ENCODE results near the gene RASEF.

Gene RASEF

DNA sequence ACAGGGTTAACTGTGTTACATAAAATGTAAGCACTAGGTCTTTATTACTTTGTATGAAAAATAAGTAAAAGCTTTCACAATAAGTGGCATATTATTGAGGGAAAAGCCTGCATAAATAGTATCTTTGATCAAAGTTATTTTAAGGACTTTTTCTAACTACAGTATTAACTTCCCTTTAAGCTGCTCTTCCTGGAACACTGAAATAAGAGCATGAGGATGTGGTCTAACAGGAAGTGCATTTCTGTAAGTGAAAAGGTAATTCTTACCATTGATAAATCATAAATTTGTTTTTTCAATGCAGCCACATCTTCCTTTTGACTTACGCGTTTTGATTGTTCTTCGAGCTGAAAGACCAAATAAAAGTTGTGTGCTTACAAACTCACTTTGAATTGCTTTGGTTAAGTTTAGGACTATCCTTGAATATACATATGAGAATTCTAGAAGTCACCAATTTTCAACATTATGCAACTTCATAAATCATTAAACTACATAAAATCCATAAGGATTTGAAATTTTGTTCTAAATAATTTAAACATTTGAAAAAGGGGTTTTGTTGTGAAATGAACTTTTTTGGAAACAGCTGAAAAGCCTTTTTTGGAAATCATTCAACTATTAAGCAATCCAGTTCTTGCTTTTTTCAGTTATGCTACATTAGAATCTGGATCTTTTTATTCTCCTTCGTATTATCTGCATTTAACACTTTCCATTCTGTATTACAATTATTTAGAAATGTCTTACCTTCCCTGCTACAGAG, 50.6 kb downstream of the RASEF start:
- DNase-seq: no peak

DNA sequence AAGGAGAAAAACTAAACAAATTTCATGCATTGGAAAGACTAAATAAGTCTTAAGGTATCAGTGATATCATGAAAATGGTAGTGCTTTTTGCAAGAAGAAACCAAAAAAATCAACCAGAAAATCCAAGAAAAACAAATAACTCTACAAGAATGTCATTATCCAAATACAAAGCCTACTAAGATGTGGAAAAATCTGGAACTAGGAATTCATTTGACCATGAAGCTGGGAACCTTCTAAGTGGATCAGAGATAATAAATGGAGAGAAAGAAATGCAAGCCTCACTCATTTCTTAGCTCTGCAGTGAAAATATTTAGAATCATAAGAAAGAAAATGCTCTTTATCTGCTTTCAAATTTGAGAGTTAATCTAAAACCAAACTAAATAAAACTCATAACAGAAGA, 51.3 kb downstream of the RASEF start:
- no peak for DNase-seq

DNA sequence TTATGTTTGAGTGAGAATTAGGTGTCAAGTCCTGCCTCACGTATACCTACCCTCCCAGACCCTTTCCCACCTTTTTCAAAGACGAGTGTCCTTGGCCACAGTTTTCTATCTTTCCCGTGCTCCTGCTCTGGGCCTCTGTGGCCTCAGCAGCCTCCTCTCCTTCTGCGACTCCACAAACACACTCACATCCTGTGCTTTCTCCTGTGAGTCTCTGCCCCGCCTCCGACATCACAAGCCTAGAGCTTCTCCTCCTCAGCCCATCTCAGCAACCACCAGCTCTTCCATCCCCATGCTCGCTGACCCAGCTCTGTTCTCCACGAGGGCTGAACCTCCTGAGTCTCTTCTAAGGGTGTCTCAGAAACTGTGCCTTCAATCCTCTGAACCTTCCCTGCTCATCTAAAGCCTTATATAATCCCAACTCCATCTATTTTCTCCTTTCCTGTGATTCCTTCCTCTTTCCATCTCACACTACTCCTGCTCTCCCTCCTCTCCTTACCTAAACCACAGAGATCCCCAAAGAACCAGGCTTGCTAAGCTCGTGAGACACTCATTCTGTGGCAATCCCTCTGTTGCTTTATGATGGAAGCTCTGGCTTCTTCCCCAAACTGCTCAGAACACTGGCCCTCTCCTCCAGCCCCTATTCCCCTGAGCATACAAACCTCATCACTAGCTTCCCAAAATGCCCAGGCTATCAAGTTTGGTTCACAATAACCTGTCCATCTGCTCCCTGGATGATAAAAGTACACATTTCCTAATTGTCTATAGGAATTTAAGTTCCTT, 55.2 kb downstream of the RASEF start:
- DNase-seq: no peak

DNA sequence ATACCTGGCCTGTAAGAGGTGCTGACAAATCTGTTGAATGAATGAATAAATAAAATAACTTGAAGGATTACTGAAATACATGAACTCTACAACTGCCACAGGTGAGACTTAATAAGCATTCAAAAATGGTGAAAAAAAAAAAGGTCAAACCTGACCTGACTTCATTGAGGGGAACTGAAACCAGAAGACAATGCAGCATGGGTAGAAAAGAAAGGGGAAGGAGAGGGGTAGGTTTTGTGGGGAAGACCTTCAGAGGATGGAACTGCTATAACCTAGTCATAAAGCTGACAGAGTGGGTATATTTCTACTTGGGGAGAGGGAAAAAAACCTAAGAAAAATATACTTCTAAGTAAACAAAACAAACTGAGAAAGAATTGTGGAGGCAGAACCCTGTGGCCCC, 56.6 kb downstream of the RASEF start:
- no peak for DNase-seq

DNA sequence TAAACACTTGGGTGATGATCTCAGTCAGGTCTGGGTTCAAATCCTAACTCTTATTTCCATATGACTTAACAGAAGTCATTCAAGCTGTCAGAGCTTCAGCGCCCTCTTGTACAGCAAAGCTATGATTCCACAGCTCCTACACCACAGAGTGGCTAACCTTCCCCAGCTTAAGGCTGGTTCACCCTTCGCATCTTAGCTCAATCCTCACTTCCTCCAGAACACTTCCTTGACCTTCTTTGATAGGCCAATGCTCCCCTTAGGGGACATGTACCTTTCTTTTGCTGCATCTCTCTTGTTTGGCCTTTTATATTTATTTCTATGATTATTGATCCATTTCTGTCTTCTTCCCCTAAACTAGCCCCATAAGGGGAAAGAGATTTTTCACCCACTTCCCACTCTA, 57.0 kb downstream of the RASEF start:
- no peak for DNase-seq

DNA sequence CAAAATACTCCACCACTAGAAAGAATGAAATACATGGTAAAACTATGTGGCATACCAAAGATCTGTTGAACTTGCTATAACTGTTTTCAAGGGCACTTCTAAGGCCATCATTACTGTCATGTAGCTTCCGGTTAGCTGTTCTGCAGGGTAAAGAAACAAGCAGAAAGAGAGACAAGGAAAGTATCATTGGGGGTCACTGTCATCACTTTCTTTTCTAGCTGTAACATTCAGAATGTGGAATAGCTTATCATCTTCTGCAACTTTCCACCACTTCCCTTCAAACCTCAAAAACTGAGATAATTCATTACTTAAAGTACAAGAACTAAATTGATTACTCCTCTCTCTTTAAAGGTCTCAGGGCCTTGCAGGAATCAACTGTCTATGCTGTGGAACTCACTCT, 57.6 kb downstream of the RASEF start:
- DNase-seq: no peak

DNA sequence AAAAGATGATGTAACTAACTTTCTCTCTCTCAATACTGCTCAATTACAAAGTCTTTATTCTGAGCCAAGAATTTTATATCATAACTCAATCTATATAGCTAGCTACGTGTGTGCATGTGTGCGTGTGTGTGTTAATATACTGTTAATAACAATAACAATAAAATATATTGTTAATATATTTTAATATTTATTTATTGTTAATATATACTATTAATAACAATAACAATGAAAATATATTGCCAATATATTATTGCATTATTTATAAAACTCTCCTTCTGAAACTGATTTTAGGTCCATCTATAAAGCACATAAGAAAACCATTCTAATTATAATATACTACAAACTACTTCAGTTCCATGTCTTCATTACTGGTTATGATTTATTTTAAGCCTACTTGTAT, 60.6 kb downstream of the RASEF start:
- no peak for DNase-seq

DNA sequence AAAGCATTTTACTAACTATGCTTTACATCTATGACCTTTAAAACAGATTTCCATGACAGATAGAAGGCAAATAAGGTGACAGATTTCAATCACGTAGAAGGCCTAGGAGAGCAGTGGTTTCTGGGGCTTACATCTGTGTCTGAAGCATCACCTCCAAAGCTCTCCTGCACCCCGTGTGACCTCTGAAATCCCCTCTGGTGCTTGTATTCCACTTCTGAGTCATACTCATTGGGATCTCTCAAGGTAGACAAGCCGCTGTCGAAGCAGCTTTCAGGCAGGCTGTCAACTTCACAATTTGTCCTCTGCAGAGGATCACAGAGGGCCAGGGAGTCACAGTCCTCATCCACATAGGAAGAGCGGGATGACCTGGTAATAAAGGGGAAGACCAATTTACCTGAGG, 62.2 kb downstream of the RASEF start:
- no peak for DNase-seq

DNA sequence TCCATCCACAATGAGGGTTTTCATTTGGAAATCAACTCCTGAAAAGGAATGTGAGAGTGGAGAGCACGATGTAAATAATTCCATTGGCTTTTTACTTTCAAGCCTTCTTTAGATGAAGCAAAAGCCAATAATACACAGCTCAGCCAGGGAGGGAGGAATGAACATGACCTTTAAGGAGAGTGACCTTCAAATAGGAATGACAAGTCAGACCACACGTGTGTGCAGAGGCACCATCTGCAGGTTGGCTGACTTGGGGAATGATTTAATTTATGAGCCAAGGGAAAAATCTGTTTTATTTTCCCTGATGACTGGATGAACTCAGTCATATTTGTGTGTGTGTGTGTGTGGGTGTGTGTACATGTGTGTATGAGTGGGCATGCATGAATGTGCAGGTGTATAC, 64.5 kb downstream of the RASEF start:
- DNase-seq: no peak

DNA sequence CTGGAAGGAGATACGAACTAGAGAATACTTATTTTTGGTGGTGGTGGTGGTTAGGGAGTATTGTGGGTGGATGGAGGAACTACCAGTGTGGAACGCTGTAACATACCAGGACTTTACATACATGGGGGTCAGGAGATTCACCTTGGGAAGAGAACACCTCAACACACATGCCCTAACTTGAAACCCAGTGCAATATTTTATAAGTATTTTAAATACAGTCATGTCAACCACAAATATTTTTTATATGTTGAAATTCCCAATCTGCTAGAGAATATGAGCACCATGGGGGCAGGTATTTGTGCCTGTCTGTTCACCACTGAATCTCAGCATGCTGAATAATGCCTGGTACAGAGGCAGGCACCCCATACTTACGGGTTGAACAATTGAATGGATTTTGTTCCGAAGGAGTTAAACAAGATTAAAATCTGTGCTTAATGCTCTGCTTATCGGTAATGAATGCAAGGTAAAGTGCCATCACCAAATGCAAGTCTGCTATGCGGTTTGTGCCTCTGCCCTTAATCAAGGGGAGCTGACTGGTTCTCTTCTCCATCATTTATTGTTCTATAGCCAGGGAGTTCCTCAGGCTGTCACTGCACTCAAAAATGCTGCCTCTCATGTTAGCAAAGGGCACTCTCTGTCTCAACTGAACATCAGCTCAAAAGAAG, 65.3 kb downstream of the RASEF start:
- no peak for DNase-seq

DNA sequence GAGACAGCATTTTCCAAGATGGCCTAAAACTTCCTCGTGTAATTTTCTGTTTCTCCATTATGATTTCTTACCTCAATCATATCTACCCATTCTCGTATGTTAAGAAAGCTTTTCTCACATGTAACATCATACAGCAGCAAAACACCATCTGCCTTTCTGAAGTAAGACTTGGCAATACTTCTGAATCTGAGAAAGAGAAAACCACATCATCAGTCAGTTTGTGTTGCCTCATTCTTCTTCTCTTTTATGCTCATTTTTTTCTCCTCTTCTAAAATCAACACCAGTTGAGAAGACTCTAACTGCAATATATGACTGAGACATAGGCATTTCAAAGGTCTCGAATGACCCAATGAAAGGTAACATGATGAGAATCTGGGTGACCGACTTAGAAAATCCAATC, 66.0 kb downstream of the RASEF start:
- no peak for DNase-seq

DNA sequence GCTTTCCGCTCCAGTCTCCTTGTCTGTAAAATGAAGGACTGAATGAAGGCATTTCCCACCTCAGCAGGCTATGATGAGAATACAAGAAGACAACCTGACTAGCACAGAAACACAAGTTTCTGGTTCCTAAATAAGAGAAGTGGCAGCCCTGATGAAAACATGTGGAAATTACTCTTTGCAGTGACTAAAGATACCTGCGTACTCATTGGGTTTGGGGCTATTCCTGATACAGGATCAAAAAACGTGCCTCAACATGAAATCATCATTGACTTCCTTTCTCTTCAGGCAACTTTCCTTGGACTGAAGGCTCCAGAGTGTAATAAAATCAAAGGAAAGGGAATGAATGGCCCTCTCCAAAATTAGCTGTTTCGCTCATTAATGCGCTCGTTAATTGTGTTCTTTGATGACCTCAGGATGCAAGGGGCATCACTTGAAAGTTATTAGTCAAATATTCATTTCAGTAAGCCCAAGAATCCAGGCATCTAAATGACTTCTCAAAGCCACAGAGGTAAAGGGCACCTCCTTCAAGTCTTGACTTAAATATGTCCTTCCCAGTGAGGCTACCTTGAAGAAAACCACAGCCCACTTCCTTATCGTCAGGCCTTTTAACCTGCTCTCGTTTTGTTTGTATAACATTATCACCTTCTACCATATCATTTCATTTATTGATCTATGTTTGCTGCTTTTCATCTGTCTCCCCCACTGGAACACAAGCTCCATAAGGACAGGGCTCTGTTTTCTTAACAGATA, 68.9 kb downstream of the RASEF start:
- DNase-seq: no peak

DNA sequence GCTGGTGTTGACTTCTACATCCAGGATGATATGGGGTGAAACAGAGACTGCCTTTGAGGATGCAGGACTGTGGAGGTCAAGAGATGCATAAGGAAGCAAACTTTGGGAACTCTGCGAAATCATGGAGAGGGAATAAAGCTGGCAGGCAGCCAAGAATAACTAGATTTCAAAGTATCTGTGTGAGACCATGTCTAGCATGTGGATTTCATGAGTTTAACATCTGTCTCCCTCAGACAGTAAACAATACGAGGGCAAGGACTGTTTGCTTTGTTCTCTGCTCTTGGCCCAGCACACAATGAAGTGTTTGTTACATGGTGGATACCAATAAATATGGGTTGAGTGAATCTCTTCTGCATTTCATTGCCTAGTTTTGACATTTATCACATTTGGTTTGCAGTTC, 71.3 kb downstream of the RASEF start:
- no peak for DNase-seq

DNA sequence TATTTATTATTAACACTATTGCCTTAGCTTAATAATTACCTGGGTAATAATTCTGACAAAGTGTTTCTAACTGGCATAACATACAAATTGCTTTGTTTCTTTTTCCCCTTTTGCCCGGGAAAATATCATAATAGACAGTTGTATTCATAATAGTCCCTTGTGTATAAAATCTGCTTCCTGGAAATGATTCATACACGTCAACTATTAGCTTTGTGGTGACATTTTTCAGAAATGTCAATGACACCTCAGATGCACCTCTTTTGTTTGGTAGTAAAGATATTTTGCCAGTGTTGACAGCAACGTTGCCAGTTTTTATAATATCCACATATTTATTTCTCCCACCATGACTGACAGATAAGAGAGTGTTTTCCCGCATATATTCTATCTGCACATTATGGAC, 73.0 kb downstream of the RASEF start:
- no peak for DNase-seq

DNA sequence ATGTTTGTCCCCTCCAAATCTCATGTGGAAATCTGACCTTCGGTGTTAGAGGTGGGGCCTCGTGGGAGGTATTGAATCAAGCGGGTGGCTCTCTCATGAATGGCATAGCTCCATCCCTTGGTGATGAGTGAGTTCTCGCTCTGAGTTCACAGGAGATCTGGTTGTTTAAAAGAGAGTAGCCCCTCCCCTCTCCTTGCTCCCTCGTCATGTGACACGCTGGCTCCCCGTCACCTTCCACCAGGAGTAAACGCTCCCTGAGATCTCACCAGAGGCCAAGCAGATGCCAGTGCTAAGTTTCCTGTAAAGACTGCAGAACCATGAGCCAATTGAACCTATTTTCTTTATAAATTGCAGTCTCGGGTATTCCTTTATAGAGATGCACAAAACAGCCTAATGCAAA, 74.5 kb downstream of the RASEF start:
- DNase-seq: no peak

DNA sequence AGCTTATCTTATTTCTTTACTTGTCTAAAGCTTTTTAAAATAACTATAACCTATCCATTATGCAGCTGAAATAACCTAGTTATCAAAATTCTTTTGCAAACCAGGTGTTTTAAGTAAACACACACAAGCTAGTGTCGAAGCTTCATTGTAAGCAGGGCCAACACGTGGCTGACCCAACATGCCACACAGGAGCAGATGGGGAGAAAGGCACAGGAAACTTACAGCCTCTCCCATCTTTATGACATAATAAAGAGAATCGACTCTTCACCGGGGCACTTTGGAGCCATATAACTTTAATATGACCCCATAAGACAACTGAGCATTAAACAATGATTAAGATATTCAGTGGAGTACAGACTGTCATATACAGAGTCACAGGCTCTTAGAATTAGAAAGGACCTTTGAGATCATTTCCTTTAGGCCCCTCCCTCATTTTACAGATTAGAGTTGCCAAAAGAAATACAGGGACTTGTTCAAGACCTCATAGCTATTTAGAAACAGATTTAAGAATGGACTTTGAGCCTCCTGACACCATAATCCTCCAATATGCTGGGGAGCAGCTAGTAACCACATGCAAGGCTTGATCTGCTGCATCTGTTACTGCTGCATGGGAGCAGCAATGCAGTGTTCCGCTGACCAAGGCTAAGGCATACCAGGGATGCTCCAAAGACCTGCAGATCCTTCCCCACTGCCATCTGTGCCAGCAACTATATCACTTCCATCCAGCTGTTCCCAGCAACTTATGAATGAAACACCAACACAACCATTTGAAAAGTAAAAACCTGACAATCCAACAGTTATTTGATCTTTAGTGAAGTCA, 75.4 kb downstream of the RASEF start:
- DNase-seq: no peak

DNA sequence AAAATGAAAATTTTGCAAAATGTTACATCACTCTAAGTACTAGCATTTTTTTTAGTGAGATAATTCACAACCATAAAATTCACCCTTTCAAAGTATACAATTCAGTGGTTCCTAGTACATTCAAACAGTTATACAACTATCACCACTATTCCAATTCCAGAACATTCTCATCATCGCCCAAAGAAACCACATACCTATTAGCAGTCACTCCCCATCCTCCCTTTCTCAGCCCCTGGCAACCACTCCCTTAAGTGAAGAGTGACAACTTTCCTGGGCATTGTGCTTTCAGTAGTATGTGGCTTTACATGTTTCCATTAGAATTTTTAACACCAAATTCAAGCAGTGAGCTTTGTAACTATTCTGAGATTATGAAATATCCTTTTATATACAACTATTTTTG, 81.4 kb downstream of the RASEF start:
- DNase-seq: no peak

DNA sequence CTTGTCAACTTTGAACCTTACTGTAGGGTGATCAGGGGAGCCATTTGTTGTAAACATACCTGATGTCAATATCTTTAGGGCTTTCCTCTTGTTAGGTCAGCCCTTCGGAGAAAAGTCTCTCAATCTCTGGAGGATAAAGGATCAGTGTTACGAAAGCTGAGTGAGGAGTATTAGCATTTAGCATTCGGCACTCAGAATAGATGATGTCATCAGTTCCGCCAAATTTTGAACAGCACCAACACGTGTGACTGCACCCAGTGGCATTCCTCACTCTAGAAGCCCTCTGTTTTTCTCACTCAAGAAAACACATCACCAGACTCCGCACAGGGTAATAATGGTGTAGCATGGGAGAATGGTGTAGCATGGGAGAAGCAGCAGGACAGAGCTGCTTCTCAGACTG, 87.8 kb downstream of the RASEF start:
- no peak for DNase-seq

DNA sequence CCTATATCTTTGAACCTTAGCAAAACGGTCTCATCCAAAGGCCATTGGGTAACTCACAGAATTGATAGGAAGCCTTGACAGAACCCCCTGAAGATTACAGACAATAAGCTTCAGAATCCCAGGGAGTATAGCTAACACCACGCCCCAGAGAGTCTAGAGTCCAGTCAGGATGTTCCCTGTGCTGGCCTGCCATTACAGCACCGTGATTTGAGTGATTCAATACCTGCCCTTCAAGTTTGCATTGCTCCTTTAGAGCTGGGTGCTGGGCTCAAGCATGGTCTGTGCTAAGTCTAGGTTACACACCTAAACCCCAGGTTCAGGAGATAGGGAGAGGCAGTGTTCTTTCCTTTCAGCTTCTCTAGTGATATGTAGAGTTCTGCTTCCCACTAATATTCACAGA, 90.5 kb downstream of the RASEF start:
- DNase-seq: no peak

DNA sequence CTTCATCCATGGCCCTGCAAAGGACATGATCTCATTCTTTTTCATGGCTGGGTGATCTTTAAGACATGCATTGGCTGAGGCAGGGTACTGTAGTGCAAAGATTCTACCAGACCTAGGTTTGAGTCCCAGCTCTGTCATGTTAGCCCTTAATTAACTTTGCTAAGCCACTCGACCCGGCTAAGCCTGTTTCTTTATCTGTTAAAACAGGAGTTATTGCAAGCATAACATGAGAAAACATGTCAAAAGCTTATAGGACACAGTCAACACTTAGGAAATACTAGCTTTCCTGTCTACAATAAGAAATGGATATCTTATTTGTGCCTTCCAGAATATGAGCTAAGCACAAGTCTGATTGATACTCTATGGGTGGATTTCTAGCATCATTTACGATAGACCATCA, 92.6 kb downstream of the RASEF start:
- no peak for DNase-seq

DNA sequence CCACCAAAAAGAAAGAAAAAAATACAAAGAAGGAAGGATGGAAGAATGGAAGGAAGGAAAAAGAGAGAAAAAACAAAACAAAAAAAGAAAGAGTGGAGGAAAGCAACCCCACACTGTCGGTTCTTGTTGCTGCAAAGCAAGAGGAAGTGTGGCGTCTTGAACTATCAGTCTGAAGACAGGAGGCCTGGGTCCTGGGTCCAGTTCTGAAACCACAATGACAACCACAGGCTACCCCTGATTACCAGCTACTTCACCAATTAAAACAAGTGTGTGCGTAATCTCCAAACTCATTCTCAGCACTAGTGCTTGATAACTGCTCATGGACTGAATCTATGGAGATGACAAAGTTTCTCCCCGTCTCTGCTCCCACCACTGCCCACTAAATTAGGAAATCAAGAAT, 93.7 kb downstream of the RASEF start:
- DNase-seq: no peak

DNA sequence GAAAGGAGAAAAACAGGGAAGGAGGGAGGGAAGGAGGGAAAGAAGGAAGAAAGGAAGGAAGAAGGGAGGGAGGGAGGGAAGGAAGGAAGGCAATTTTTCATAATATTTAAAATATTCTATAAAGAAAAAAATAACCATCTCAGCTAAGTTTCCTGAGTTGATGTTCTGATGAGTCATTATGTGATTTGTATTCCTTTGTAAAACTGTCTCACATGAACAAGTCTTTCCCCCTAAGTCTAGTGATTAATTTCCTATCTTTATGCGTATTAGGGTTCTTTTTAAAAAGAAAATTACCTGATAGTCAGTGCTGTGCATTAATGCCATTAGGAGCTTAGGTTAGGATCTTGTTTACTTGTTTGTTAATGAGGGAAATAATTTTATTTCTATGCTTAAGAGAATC, 94.1 kb downstream of the RASEF start:
- DNase-seq: no peak

DNA sequence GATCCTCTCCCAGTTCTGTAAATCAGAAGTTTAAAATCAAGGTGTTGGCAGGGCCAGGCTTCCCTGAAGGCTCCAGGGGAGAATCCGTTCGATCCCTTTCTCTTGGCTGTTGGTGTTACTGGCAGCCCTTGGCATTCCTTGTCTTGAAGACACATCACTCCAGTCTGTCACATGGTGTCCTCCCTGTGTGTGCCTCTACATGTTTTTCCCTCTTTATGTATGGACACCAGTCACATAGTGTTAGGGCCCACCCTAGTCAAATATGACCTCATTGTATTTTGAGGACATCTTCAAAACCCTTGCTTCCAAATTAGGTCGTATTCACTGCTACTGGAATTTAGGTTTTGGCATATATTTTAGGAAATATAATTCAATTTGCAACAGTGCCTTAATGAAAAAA, 94.6 kb downstream of the RASEF start:
- DNase-seq: no peak

Data from NCI-H1436 treated with DMSO at 0.1 percent for 48 hours (cell line).